ENCODE results near the gene EIF4E3.

Gene EIF4E3

GRCh38 chr3:71685686-71686085 lies 39.5 kb downstream of the EIF4E3 start:
- Histone ChIP-seq H3F3A (ENCODE audit: insufficient read depth, low read length) (no peaks in the 10 kb centered on the region), H3K27me3 (replicated peaks; ENCODE audit: insufficient read depth, low read length) (no peaks in the 10 kb centered on the region), H3K9me3 (replicated peaks; ENCODE audit: insufficient read depth, low read length) (no peaks in the 10 kb centered on the region), H3K79me2 (ENCODE audit: low read length) (no peaks in the 10 kb centered on the region), H2AFZ (ENCODE audit: low read length) (no peak overlapping the region), H3K27ac (ENCODE audit: low read length) (no peak overlapping the region), H3K36me3 (replicated peaks; ENCODE audit: insufficient read depth, low read length) (peaks cover 10% of the 10 kb centered on the region; the same call in 1 of the 2 replicates), H3K9ac (ENCODE audit: low read length) (no peak overlapping the region), H3K9me2 (replicated peaks; ENCODE audit: insufficient read depth, low read length) (no peaks in the 10 kb centered on the region), H3K4me2 (ENCODE audit: low read depth, low read length) (no peak overlapping the region), H3K4me1 (ENCODE audit: low read length) (no peaks in the 10 kb centered on the region), H4K20me1 (ENCODE audit: insufficient read depth, low read length) (no peaks in the 10 kb centered on the region), H3K4me3 (ENCODE audit: low read length) (no peak overlapping the region)
- no peak for TF ChIP-seq CTCF (IDR thresholded peaks at IDR 0.05; ENCODE audit: low read length)
- no peak for TF ChIP-seq EZH2phosphoT487 (IDR thresholded peaks at IDR 0.05; ENCODE audit: low read length)
- TF ChIP-seq EZH2 (optimal IDR thresholded peaks at IDR 0.05; ENCODE audit: low read depth, low read length), result no peak
- DNase-seq, result no peak

GRCh38 chr3:71684757-71685386 lies 40.3 kb downstream of the EIF4E3 start:
- H3F3A ChIP-seq (ENCODE audit: insufficient read depth, low read length), result no peaks in the 10 kb centered on the region
- H3K9ac ChIP-seq (ENCODE audit: low read length), result no peak overlapping the region
- H3K9me2 ChIP-seq (replicated peaks; ENCODE audit: insufficient read depth, low read length), result no peaks in the 10 kb centered on the region
- no peak overlapping the region for H3K27ac ChIP-seq (ENCODE audit: low read length)
- no peak for TF ChIP-seq EZH2 (optimal IDR thresholded peaks at IDR 0.05; ENCODE audit: low read depth, low read length)
- no peak for TF ChIP-seq EZH2phosphoT487 (IDR thresholded peaks at IDR 0.05; ENCODE audit: low read length)
- no peak for TF ChIP-seq CTCF (IDR thresholded peaks at IDR 0.05; ENCODE audit: low read length)
- no peaks in the 10 kb centered on the region for H4K20me1 ChIP-seq (ENCODE audit: insufficient read depth, low read length)
- H3K36me3 ChIP-seq (replicated peaks; ENCODE audit: insufficient read depth, low read length), result peaks cover 7% of the 10 kb centered on the region; the same call in 1 of the 2 replicates
- H3K9me3 ChIP-seq (replicated peaks; ENCODE audit: insufficient read depth, low read length), result no peaks in the 10 kb centered on the region
- DNase-seq, result no peak
- no peak overlapping the region for H3K4me3 ChIP-seq (ENCODE audit: low read length)
- no peaks in the 10 kb centered on the region for H3K79me2 ChIP-seq (ENCODE audit: low read length)
- H2AFZ ChIP-seq (ENCODE audit: low read length), result no peak overlapping the region
- H3K4me1 ChIP-seq (ENCODE audit: low read length), result no peaks in the 10 kb centered on the region
- no peak overlapping the region for H3K4me2 ChIP-seq (ENCODE audit: low read depth, low read length)
- H3K27me3 ChIP-seq (replicated peaks; ENCODE audit: insufficient read depth, low read length), result no peaks in the 10 kb centered on the region

GRCh38 chr3:71684046-71684756 lies 41.0 kb downstream of the EIF4E3 start:
- no peaks in the 10 kb centered on the region for H3K4me1 ChIP-seq (ENCODE audit: low read length)
- no peaks in the 10 kb centered on the region for H3K27me3 ChIP-seq (replicated peaks; ENCODE audit: insufficient read depth, low read length)
- H3K27ac ChIP-seq (ENCODE audit: low read length), result no peak overlapping the region
- H3K36me3 ChIP-seq (replicated peaks; ENCODE audit: insufficient read depth, low read length), result peaks cover 4% of the 10 kb centered on the region; the same call in 1 of the 2 replicates
- H4K20me1 ChIP-seq (ENCODE audit: insufficient read depth, low read length), result no peaks in the 10 kb centered on the region
- no peaks in the 10 kb centered on the region for H3K79me2 ChIP-seq (ENCODE audit: low read length)
- no peak for DNase-seq
- no peak overlapping the region for H2AFZ ChIP-seq (ENCODE audit: low read length)
- no peak overlapping the region for H3K4me2 ChIP-seq (ENCODE audit: low read depth, low read length)
- no peaks in the 10 kb centered on the region for H3K9me3 ChIP-seq (replicated peaks; ENCODE audit: insufficient read depth, low read length)
- H3K9me2 ChIP-seq (replicated peaks; ENCODE audit: insufficient read depth, low read length), result no peaks in the 10 kb centered on the region
- no peak overlapping the region for H3K9ac ChIP-seq (ENCODE audit: low read length)
- H3F3A ChIP-seq (ENCODE audit: insufficient read depth, low read length), result no peaks in the 10 kb centered on the region
- TF ChIP-seq EZH2phosphoT487 (IDR thresholded peaks at IDR 0.05; ENCODE audit: low read length), result no peak
- no peak for TF ChIP-seq EZH2 (optimal IDR thresholded peaks at IDR 0.05; ENCODE audit: low read depth, low read length)
- TF ChIP-seq CTCF (IDR thresholded peaks at IDR 0.05; ENCODE audit: low read length), result no peak
- H3K4me3 ChIP-seq (ENCODE audit: low read length), result no peak overlapping the region

Data from MM.1S (cell line).